GM19043 (cell line): Measurements from ENCODE around the gene TTLL12.

Source experiments
- ATAC-seq: cut with Tn5 transposase; IDR thresholded peaks from one replicate; pipeline ENCODE4 v1.9.1; 2021; ENCODE audit warnings: low read depth; ENCODE audit not compliant: unreplicated experiment

TTLL12 gene

DNA sequence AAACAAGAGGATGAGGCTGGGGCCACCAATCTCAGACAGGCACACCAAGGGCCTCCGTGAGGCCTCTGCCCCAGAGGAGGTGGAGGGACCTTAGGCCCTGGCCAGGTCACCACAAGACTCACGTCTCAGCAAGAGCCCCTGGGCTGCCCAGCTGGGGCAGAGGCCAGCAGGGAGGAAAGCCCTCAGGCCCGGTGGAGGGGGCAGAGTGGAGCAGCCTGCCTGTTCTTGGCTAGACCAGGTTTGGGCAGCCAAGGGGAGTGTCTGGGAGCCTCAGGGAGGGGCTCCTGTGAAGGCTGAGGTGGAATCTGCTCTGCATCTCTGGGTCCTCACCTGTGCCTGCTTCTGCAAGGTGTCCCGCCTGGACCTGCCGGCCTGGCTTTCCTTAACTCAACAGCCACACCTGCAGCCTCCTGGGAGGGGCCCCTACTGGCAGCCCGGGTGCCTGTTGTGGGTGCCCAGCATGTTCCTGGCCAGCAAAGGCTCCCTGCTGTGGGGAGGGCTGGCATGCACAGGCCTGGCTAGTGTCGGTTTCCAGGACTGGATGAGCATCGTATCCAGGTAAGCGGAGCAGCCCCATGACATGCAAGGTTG is 11.9 kb downstream of the TTLL12 start:
- no peak for ATAC-seq

DNA sequence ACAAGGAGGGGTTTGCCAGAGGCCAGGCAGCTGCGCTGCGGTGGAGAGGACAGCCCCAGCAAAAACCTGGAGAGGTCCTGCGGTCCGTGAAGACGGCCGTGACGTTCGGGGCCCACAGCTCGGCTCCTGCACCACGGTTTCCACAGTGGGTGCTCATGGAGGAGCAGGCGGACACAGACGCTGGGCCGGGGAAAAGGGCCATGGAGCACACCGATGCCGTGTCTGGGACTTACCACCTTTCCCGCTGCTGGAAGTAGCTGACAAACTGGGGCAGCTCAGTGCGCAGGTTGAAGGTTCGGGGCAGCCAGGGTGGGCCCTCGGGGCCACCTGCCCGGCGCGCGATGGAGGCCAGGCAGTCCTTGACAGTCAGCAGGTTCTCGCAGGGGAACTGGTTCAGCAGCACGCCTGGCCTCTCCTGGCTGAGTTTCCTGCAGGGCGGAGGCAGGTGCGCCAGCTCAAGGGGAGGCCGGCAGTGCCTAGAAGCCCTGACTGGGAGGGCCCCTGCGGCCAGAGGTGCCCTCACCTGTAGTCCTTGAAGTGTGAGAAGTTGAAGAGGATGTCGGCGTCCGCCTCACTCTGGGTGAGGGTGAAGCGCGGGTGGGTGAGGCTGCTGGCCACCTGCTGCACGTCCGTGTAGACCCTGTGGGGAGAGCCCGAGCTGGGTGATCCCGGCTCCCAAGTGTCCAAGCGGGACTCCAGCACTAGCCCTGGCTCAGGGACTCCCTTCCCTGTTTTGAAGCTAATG is 12.8 kb downstream of the TTLL12 start:
- ATAC-seq, result no peak

DNA sequence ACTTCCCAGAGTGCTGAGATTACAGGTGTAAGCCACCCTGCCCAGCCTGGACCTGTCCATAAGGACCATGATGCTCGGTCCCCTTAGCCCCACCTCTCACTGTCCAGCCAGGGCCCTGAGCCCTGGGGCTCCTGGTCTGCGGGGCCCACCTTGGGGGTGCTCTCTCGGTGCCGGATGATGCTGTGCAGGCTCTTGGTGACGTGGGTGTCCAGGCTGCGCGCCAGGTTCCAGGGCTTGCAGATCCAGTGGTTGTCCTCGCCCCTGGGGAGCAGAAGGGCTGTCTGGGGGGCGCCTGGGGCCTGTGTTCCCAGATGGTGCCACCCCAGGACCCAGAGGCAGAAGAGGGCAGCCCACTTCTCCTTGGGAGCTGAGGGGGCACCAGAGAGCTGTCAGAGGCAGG is 13.4 kb downstream of the TTLL12 start:
- no peak for ATAC-seq

DNA sequence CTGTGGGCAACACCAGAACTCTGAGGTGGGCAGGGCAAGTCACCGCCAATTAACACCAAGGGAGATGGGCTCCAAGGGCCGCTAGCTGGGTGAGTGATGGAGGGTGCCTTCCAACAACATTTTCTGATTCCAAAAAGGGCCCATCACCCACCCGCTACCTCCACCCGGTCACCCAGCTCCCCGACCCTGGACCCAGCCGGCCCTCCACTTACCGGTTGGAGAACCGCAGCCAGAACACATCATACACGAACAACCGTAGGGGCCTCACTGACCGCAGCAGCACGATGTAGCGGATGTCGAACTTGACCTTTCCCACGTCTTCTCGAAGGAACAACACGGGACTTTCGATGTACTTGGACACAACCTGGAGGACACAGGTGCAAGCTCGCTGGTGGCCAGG is 14.7 kb downstream of the TTLL12 start:
- no peak for ATAC-seq

DNA sequence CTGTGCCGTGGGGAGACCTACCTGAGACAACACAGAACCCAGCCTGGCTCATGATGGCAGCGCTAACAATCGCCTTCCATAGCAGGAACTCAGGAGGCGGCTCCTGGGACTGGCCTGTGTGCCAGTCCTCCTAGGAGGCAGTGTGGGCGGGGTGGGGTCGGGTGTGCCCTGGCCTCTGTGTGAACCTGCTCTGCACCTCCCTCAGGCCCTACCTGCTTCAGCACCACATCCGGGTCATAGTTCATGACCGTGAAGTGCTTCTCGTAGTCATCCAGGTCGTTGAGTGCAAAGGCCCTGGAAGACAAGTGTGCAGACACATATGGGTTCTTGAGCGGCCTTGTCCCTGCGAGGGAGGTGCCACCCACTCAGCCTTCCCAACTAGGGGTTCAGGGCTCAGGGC is 15.3 kb downstream of the TTLL12 start:
- no peak for ATAC-seq

DNA sequence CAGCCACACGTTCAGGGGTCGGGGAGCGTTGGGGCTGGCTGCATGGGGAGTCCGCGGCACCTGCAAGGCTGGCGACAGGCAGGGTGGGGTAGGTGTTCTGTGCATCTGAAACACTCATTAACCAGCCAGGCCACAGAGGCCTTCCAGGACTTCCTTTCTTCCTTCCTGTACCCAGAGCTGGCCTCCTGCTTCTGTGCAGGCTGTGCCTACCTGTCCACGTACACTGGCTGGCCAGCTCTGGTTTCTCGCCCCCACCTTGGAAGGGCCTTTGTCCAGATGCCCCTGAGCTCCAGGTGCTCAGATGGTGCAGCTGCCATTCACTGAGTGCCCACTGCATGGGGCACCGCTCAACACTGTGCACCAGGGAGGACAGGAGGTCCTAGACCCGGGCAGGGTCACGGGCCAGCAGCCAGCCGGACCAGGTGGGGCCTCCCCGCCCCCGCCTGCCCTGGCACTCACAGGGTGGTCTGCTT is 15.9 kb downstream of the TTLL12 start:
- no peak for ATAC-seq

DNA sequence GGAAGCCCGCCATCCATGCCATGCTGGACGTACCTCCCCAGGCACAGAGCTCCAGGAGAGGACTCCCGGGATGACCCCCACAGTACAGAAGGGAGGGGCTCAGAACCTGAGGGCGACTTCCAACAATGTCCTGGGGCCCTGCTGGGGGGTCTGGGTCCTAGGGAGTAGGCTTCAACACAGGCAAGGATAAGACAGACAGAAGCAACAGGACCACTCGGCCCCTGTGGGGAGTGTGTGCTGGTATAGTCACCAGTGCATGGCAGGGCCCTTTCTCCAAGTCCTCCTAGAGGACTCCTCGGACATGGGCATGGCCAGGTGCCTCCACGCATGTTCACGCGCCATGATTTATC is 16.8 kb downstream of the TTLL12 start:
- no peak for ATAC-seq

DNA sequence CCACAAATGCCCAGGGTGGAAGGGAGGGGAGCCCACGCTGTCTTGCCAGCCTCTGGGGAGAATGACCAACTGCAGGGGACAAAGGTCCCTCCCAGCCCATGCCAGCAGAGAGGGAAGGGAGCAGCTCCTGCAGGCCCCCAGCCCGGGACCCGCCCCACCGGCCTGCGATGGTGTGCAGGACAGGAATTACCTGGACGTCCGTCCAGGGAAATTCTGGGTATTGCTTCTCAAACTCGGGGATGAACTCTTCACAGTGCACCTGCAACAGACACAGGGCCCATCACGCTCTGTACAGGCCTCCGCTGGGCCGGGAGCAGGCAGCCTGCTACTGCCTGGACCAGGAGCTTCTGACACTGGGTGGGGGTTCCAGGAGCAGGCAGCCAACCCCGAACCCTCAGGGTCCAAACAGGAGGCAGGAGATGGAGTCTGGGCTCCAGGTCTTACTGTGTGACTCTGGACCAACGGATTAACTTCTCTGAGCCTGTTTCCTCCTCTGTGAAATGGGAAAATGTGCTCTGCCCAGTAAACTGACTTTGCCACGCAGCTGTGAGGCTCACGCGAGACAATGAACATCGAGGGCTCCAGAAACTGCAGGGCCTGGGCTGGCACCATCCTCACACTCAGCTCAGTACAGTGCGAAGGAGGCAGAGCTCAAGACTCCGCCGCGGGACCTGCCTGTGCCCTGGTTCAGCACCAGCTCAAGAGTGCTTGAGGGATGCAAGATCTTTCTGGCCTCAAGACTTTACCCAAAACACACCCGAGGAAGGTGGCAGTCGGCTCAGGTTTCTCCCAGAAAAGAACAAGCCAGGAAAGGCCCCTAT is 17.4 kb downstream of the TTLL12 start:
- no peak for ATAC-seq

DNA sequence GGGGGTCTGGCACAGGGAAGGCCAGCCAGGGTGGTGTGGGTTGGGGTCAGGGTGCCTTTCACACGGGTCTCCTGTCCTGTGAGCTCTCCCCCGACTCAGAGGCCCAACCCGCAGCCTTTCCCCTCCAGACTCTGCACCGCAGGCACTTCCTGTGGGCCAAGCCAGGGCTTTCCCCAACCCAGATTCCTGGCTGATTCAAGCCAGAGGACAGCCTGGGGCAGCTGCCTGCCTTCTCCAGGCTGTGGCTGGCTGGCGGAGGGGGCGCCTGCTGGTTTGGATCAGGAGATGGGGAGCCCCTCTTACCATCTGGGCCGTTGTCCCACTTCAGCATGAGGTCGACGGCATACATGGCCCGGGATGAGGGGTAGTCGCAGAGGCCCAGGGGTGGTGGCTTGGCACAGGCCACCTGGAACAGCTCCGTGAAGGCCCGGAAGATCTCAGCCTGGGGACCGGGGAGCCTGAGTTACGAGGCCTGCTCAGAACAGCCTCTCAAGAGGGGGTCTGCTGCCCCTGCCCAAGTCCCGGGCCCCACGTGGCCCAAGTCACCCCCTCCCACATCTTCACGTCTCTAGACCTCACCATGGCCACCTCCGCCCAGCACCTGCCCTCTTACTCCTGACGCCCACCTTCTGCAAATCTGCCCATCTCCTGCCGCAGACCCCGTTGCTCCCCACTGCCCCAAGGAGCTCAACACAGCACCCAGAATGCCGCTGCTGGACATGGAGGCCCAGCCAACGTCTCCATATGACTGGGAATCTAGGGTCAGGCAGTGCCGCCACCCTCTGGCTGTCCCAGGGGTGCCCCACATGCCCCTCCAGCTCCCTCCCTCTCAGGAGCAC is 18.2 kb downstream of the TTLL12 start:
- ATAC-seq, result no peak

DNA sequence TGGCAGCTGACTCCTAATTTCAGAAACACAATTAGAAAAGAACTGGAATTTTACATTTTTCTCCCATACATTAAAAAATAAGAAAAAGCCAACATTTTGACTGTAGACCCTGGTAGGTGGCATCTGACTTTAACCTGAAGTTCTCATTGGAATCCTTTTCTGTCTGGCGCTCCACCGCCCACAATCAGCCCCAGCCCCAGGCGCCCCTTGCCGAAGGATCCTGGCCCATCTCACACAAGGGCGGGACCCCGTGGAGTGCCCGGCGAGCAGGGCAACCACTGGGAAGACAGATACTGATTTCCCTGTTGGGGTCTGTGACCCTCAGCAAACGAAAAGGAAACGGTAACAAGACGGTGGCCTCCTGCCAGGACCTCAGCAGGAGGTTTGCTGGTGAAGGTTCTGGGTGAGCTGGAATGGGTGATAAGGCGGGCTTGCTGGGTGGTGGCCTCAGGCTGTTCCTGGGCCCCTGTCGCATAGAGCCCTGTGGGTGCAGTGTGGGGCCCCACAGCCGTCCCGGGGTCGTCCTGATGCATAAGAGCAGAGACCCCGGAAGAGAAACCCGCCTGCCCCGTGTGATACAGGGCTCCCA is 19.8 kb downstream of the TTLL12 start:
- ATAC-seq, result no peak

DNA sequence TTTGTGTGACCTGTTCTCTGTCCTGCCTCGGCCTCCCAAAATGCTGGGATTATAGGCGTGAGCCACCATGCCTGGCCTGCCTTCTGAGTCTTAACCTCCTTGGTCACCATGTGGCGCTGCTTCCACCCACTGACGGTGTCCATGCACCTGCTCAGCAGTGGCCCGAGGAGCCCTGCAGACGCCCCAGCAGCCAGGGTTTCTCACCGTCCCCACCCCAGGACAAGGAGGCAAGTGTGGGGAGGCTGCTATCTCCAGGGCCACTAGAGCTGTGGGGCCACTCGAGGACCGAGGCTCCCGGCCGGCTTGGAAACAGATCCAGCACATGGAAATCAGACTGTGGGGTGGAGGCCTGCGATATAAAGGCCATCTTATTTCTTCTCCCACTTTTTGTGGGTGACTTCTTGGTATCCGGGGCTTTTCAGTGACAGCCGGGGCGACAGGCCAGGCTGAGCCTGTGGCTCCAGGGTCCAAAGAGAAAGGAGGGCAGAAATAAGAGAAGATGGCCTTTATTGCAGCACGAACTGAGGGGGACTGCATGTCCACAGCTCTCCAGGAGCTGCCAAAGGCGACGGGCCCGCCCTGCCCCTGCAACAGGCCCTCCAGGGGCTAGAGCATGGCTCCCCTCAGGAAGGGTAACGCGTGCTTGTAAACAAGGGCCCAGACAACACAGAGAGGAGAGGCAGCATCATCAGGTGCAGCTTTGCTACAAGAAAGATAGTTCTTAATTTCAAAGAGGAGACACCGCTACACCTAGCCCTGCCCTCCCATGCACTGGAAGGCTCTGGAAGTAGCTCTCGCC is 20.6 kb downstream of the TTLL12 start:
- ATAC-seq, result no peak

DNA sequence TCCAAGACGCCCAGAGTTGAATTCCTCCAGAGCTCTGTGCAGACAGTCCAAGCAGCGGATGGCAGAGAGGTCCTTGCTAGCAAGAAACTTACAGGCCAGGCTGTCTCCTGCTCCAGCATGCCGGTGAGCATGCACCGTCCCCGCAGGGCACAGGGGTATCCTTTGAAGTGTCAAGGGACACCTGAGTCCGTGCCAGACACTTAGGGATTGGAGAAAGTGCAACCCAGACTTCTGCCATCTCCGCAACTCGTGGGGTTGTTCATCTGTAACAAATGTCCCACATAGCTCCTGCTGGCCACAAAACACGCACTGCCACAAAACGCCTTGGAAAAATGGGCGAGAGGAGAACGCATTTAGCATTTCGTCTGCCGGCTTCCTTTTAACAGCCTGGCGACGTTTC is 22.3 kb downstream of the TTLL12 start:
- ATAC-seq, result no peak

DNA sequence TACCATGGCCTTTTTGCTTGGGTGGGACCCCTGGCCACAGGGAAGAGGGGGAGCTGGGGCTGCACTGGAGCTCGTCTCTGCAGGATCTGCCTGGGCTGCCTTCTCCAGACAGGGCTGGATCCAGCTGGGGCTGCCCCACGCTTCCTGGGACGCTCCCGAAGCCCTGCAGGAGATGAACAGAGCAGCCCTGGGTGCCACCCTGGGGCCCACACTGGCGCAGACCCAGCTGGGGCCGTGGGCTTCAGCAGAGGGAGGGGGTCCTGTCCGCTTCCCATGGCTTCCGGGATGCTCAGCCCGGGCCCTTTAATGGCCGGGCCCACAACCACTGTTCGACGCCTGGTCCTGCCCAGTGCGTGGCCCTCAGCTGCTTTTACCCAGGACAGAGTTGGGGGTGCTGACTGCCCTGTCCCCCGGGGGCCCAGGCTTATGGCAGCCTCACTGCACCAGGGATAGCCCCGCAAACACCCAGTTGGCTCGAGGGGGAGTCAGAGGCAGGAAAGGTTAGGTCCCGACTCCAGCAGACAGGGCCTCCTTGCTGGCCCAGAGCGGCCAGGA is 23.6 kb downstream of the TTLL12 start:
- no peak for ATAC-seq

DNA sequence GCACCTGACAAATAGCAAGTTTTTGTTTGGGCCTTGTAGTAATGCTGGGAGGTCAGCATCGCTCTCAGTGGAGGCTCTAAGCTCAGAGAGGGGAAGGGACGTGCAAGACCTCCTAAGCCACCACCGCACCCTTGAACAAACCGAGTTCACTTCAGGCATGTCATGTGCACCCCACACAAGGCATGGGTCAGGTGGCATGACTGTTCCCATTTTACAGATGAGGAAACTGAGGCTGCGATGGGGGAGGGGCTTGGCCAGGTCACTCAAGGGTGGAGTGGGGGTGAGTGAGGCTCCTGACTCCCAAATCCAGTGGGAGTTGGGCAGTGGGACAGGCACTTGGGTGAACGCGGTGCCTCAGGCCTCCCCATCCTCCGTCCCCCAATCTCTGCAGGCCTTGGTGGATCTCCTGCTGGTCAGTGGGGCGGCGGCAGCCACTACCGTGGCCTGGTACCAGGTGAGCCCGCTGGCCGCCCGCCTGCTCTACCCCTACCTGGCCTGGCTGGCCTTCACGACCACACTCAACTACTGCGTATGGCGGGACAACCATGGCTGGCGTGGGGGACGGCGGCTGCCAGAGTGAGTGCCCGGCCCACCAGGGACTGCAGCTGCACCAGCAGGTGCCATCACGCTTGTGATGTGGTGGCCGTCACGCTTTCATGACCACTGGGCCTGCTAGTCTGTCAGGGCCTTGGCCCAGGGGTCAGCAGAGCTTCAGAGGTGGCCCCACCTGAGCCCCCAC is 24.4 kb downstream of the TTLL12 start:
- no peak for ATAC-seq

DNA sequence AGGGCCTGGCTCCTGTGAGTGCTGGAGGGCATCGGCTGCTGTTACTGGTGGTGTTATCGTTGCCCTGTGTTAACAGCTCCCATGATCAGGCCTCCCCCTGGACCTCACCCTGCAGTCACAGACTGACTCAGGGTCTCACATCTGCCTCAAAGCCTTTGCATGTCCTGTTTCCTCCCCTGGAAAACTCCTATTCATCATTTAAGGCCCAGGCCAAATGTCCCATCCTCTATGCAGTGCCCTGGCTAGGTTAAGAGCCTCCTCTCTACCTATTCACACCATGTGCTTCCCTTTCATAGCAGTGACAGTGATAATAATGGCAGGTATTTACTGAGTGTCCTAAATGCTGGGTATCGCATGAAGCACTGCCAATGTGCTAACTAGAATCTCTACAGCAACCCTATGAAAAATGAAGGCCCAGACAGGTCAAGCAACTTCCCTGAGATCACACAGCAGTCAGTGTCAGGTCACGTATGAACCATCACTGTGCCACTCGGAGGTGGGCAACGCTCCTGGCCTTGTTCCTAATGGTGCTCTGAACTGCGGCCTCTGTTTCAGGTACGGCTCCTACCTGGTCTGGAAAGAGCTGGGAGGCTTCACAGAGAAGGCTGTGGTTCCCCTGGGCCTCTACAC is 26.3 kb downstream of the TTLL12 start:
- no peak for ATAC-seq

DNA sequence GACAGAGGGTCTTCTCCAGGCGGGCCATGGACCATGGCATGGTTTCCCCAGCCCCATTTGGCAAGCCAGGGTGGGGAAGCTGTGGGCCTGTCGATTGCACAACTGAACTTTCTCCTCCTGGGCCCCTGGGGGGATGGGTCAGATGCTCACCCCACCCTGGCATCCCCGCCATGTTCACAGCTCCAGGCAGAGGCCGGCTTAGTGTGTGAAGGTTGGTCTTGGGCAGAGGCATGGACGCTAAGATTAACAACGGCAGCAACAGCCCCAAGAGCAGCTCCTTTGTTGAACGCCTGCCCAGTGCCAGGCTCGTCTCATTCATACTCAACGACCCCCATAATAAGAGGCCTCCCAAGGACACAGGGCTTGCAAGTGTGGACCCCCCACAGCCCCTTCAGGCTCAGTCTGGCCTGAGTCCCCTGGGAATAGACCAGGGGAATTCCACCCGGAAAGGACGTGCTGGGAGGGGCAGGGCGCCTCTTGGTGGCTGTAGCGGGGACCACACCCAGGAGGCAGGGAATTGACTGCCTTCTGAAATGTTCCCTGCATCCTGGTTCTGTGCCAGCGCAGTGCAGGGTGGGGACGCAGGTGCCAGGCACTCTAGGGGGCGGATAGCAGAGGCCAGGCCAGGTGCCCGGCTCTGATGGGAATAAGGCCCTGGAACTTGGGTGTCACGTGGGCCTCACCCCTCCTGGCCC is 27.3 kb downstream of the TTLL12 start:
- ATAC-seq, result no peak

DNA sequence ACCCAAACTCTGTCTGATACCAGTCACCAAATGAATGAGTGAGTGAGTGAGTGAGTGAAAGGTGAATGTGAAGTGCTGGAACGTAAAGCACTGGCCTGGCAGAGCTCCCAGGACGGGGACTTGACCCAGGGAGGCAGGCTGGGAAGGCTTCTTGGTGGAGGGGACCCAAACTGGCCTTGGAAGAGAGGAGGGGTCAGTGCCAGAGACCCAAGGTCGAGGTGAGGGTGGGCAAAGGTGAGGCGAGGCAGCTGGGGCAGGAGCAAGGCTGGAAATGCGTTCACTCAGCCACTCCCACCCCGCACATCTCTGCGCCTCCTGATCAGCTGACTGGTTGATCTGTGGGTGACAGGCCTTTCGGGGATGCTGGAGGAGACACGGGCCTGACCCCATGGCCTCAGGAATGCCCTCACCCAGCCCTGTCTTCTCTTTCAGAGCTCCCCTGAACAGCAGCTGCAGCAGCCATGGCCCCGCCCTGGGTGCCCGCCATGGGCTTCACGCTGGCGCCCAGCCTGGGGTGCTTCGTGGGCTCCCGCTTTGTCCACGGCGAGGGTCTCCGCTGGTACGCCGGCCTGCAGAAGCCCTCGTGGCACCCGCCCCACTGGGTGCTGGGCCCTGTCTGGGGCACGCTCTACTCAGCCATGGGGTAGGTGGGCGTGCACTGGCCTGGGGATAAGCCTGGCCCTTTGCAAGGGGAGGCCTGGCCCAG is 28.0 kb downstream of the TTLL12 start:
- no peak for ATAC-seq
